Measurements from ENCODE around the gene KLHL29.
"Not testable (repeated sequence)": the region's sequence is repeated elsewhere in the genome, so short reads cannot be mapped to it uniquely, and the experiment has no call there.

KLHL29 gene

GRCh38 chr2:23707096-23707495 lies 322.1 kb downstream of the KLHL29 start:
- no peak for DNase-seq

GRCh38 chr2:23708771-23709170 lies 323.8 kb downstream of the KLHL29 start:
- no peak for DNase-seq

- no peak for DNase-seq
Observed at GRCh38 chr2:23709311-23709710, 324.3 kb downstream of the KLHL29 start.

- no peak for DNase-seq
Observed at GRCh38 chr2:23711979-23712755, 327.2 kb downstream of the KLHL29 start.

GRCh38 chr2:23712756-23713151 lies 327.8 kb downstream of the KLHL29 start:
- no peak for DNase-seq

GRCh38 chr2:23713351-23713750 lies 328.4 kb downstream of the KLHL29 start:
- DNase-seq: no peak

GRCh38 chr2:23718931-23719700 lies 334.1 kb downstream of the KLHL29 start:
- DNase-seq: no peak

- DNase-seq: no peak
Observed at GRCh38 chr2:23719716-23720115, 334.7 kb downstream of the KLHL29 start.

GRCh38 chr2:23720705-23721453 lies 335.9 kb downstream of the KLHL29 start:
- no peak for DNase-seq

- DNase-seq: no peak
Observed at GRCh38 chr2:23721454-23721826, 336.5 kb downstream of the KLHL29 start.

- no peak for DNase-seq
Observed at GRCh38 chr2:23722255-23722654, 337.3 kb downstream of the KLHL29 start.

- not testable (repeated sequence) for DNase-seq
Observed at GRCh38 chr2:23723029-23723428, 338.1 kb downstream of the KLHL29 start.

GRCh38 chr2:23734416-23734815 lies 349.4 kb downstream of the KLHL29 start:
- no peak for DNase-seq

GRCh38 chr2:23736783-23737182 lies 351.8 kb downstream of the KLHL29 start:
- not testable (repeated sequence) for DNase-seq

GRCh38 chr2:23745068-23745725 lies 360.2 kb downstream of the KLHL29 start:
- DNase-seq: no peak

GRCh38 chr2:23745726-23746105 lies 360.7 kb downstream of the KLHL29 start:
- DNase-seq: no peak

GRCh38 chr2:23746141-23746863 lies 361.3 kb downstream of the KLHL29 start:
- DNase-seq: no peak

- DNase-seq: no peak
Observed at GRCh38 chr2:23751747-23752265, 366.8 kb downstream of the KLHL29 start.

GRCh38 chr2:23753291-23754010 lies 368.5 kb downstream of the KLHL29 start:
- DNase-seq: no peak

GRCh38 chr2:23754970-23755369 lies 370.0 kb downstream of the KLHL29 start:
- DNase-seq: no peak

GRCh38 chr2:23756593-23757292 lies 371.8 kb downstream of the KLHL29 start:
- no peak for DNase-seq

All from activated CD4-positive, alpha-beta T cell treated with anti-CD3 and anti-CD28 coated beads for 1 hour (primary cell).